Caki2 (cell line): Measurements from ENCODE around the gene ZNF628. TPM values are rescaled to one million over a fixed set of nuclear protein-coding genes. Genes with fewer than 3 reads are reported as not detected.

ENCODE experiments used
- total RNA-seq: library from RNA; depleted of rRNA; stranded (reverse); fragments of >200 nt; shearing (Covaris generic); gene quantifications from 2 replicates; pipeline ENCODE4 v1.2.3, GENCODE V29; 2014; ENCODE audit warnings: low replicate concordance; rRNA removed

Gene ZNF628
- total RNA-seq, 1 experiment from 2014 or later = 5.3 TPM

Other genes starting within 250 kb of the ZNF628 start
- gene TMEM86B, start 247.9 kb upstream of the ZNF628 start, total RNA-seq = 0.47 and 3.9 TPM in 2 replicates
- gene PPP6R1, start 217.6 kb upstream of the ZNF628 start, total RNA-seq = 79.8 and 94.5 TPM in 2 replicates
- gene HSPBP1, start 196.5 kb upstream of the ZNF628 start, total RNA-seq = 128 and 145 TPM in 2 replicates
- 0.41 and 0.64 TPM in 2 replicates for gene BRSK1, start 192.6 kb upstream of the ZNF628 start, total RNA-seq
- gene TMEM150B, start 151.3 kb upstream of the ZNF628 start, total RNA-seq = 0.61 and 1.3 TPM in 2 replicates
- gene KMT5C, start 136.7 kb upstream of the ZNF628 start, total RNA-seq = 11.8 and 18.4 TPM in 2 replicates
- 0.10 TPM in 1 of 2 replicates, not detected in the other for gene COX6B2, start 121.9 kb upstream of the ZNF628 start, total RNA-seq
- gene GARIN5B, start 113.4 kb upstream of the ZNF628 start, total RNA-seq = not detected in 2 replicates
- not detected in 2 replicates for gene IL11, start 106.2 kb upstream of the ZNF628 start, total RNA-seq
- gene TMEM190, start 99.8 kb upstream of the ZNF628 start, total RNA-seq = not detected in 2 replicates
- 2.3 and 6.7 TPM in 2 replicates for gene TMEM238, start 92.3 kb upstream of the ZNF628 start, total RNA-seq
- gene RPL28, start 90.7 kb upstream of the ZNF628 start, total RNA-seq = 281 and 295 TPM in 2 replicates
- 231 and 237 TPM in 2 replicates for gene UBE2S, start 68.8 kb upstream of the ZNF628 start, total RNA-seq
- gene SHISA7, start 33.3 kb upstream of the ZNF628 start, total RNA-seq = not detected in 2 replicates
- gene ISOC2, start 15.0 kb upstream of the ZNF628 start, total RNA-seq = 231 and 265 TPM in 2 replicates
- gene C19orf85, start 11.9 kb upstream of the ZNF628 start, total RNA-seq = not detected in 2 replicates
- gene NAT14, start 8.6 kb downstream of the ZNF628 start, total RNA-seq = 94.3 and 99.9 TPM in 2 replicates
- 0.14 TPM in 1 of 2 replicates, not detected in the other for gene SSC5D, start 11.8 kb downstream of the ZNF628 start, total RNA-seq
- gene SBK2, start 60.5 kb downstream of the ZNF628 start, total RNA-seq = not detected in 2 replicates
- 1.0 and 6.3 TPM in 2 replicates for gene SBK3, start 68.9 kb downstream of the ZNF628 start, total RNA-seq
- gene ZNF579, start 104.2 kb downstream of the ZNF628 start, total RNA-seq = 2.2 and 12.9 TPM in 2 replicates
- 12.3 and 13.4 TPM in 2 replicates for gene FIZ1, start 122.9 kb downstream of the ZNF628 start, total RNA-seq
- gene ZNF524, start 123.7 kb downstream of the ZNF628 start, total RNA-seq = 15.5 and 31.0 TPM in 2 replicates
- gene ZNF865, start 129.0 kb downstream of the ZNF628 start, total RNA-seq = 0.87 and 1.7 TPM in 2 replicates
- gene ZNF784, start 147.9 kb downstream of the ZNF628 start, total RNA-seq = 3.6 and 14.3 TPM in 2 replicates
- gene ZNF580, start 164.4 kb downstream of the ZNF628 start, total RNA-seq = 2.3 and 12.1 TPM in 2 replicates
- 10.8 and 23.3 TPM in 2 replicates for gene ZNF581, start 167.0 kb downstream of the ZNF628 start, total RNA-seq
- 7.8 and 9.3 TPM in 2 replicates for gene CCDC106, start 171.6 kb downstream of the ZNF628 start, total RNA-seq
- 129 and 183 TPM in 2 replicates for gene U2AF2, start 178.4 kb downstream of the ZNF628 start, total RNA-seq
- 117 and 123 TPM in 2 replicates for gene EPN1, start 198.6 kb downstream of the ZNF628 start, total RNA-seq